KMS-11 (cell line): ENCODE measurements around the gene MGAT5B.

Experiments
- H2AFZ ChIP-seq: fragments of 200-600 bp; sonication (generic); 2 replicates; pipeline ENCODE4 v1.6.1; 2016; ENCODE audit warnings: antibody characterized with exemption, mixed run types, low read depth
- H3K27ac ChIP-seq: fragments of 200-600 bp; sonication (generic); 2 replicates; pipeline ENCODE4 v1.6.1; 2016; ENCODE audit warnings: mild to moderate bottlenecking, mixed run types
- H3K27me3 ChIP-seq: fragments of 200-600 bp; sonication (generic); 2 replicates; pipeline ENCODE4 v1.6.1; 2017; ENCODE audit warnings: mild to moderate bottlenecking, low read depth, mixed run types, moderate library complexity; ENCODE audit not compliant: insufficient read depth
- H3K36me3 ChIP-seq: fragments of 200-600 bp; sonication (generic); 2 replicates; pipeline ENCODE4 v1.6.1; 2017; ENCODE audit warnings: mild to moderate bottlenecking, mixed run types; ENCODE audit not compliant: insufficient read depth
- H3K4me1 ChIP-seq: fragments of 200-600 bp; sonication (generic); 2 replicates; pipeline ENCODE4 v1.6.1; 2016; ENCODE audit warnings: mild to moderate bottlenecking, low read depth, mixed run types; ENCODE audit not compliant: poor library complexity, severe bottlenecking
- H3K4me2 ChIP-seq: fragments of 200-600 bp; sonication (generic); 2 replicates; pipeline ENCODE4 v1.7.0; 2016; ENCODE audit warnings: mild to moderate bottlenecking, mixed run types
- H3K4me3 ChIP-seq: fragments of 200-600 bp; sonication (generic); IDR thresholded peaks from 2 replicates; pipeline ENCODE4 v1.6.1; 2017; ENCODE audit warnings: low read depth, low read length, mixed read lengths; ENCODE audit not compliant: insufficient read depth
- H3K79me2 ChIP-seq: fragments of 200-600 bp; sonication (generic); 2 replicates; pipeline ENCODE4 v1.6.1; 2016; ENCODE audit warnings: low read depth, mixed run types; ENCODE audit not compliant: insufficient read depth
- H3K9ac ChIP-seq: fragments of 200-600 bp; sonication (generic); 2 replicates; pipeline ENCODE4 v1.6.1; 2016; ENCODE audit warnings: mild to moderate bottlenecking, mixed run types
- H4K20me1 ChIP-seq: fragments of 200-600 bp; sonication (generic); 2 replicates; pipeline ENCODE4 v1.6.1; 2016; ENCODE audit warnings: mild to moderate bottlenecking, mixed run types; ENCODE audit not compliant: insufficient read depth
- TF ChIP-seq, protein P1 (sequence below): fragments of 200-600 bp; sonication (generic); conservative IDR thresholded peaks from 2 replicates; pipeline ENCODE4 v1.6.1; 2017; ENCODE audit warnings: low read depth, mild to moderate bottlenecking, antibody characterized with exemption, low read length, moderate library complexity, mixed read lengths

Gene MGAT5B

GRCh38 chr17:76871668-76872067, 3.5 kb downstream of the MGAT5B start:
- Histone ChIP-seq H3K4me1 (peaks cover 35% of the 10 kb centered on the region), H3K4me2 (0 out of 2 replicates have a peak overlapping the region, but pooled peaks have one; percentile 34), H4K20me1 (no peaks in the 10 kb centered on the region), H3K27ac (peak overlapping the region; percentile 49; the same call in 1 of the 2 replicates), H3K4me3 (no peak overlapping the region), H3K79me2 (no peaks in the 10 kb centered on the region), H3K27me3 (peaks cover 13% of the 10 kb centered on the region; the same call in 1 of the 2 replicates), H2AFZ (0 out of 2 replicates have a peak overlapping the region, but pooled peaks have one; percentile 30), H3K9ac (no peak overlapping the region), H3K36me3 (no peaks in the 10 kb centered on the region)
- TF ChIP-seq, protein P1, sequence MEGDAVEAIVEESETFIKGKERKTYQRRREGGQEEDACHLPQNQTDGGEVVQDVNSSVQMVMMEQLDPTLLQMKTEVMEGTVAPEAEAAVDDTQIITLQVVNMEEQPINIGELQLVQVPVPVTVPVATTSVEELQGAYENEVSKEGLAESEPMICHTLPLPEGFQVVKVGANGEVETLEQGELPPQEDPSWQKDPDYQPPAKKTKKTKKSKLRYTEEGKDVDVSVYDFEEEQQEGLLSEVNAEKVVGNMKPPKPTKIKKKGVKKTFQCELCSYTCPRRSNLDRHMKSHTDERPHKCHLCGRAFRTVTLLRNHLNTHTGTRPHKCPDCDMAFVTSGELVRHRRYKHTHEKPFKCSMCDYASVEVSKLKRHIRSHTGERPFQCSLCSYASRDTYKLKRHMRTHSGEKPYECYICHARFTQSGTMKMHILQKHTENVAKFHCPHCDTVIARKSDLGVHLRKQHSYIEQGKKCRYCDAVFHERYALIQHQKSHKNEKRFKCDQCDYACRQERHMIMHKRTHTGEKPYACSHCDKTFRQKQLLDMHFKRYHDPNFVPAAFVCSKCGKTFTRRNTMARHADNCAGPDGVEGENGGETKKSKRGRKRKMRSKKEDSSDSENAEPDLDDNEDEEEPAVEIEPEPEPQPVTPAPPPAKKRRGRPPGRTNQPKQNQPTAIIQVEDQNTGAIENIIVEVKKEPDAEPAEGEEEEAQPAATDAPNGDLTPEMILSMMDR: no peak

GRCh38 chr17:76872221-76872873, 4.1 kb downstream of the MGAT5B start:
- Histone ChIP-seq H3K4me3 (no peak overlapping the region), H3K36me3 (no peaks in the 10 kb centered on the region), H4K20me1 (no peaks in the 10 kb centered on the region), H3K4me1 (peaks cover 35% of the 10 kb centered on the region), H3K27me3 (peaks cover 15% of the 10 kb centered on the region), H3K4me2 (peak overlapping the region; percentile 33), H2AFZ (peak overlapping the region; percentile 10; the same call in 1 of the 2 replicates), H3K27ac (peak overlapping the region; percentile 49), H3K79me2 (no peaks in the 10 kb centered on the region), H3K9ac (no peak overlapping the region)
- TF ChIP-seq, protein P1: no peak

- Histone ChIP-seq H3K79me2 (no peaks in the 10 kb centered on the region), H2AFZ (no peak overlapping the region), H3K27me3 (peaks cover 20% of the 10 kb centered on the region), H4K20me1 (no peaks in the 10 kb centered on the region), H3K36me3 (no peaks in the 10 kb centered on the region), H3K4me2 (peak overlapping the region; percentile 33), H3K27ac (no peak overlapping the region), H3K4me1 (peaks cover 30% of the 10 kb centered on the region), H3K9ac (no peak overlapping the region), H3K4me3 (no peak overlapping the region)
- TF ChIP-seq, protein P1: no peak
Observed at GRCh38 chr17:76872874-76873221, 4.6 kb downstream of the MGAT5B start.

DNA sequence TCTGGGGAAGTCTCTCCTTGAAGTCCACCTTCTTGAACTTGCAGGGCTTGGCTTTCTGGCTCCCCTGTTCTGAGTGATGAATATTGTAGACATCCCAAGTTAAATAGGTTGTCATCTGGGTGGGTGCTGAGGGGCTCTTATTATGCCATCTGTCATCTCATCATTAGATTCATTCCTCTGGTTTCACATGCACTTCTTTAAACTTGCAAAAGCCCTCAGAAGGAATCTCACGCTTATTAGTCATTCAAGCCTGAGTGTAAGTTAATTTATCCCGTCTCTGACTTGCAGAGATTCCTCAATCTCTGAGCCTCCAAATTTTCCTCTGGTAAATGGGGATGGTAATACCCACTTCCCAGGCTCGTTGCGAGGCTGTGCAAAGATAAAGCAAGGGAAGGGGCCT, 5.7 kb downstream of the MGAT5B start:
- Histone ChIP-seq H3K27ac (no peak overlapping the region), H3K4me3 (no peak overlapping the region), H3K4me2 (no peak overlapping the region), H2AFZ (no peak overlapping the region), H3K36me3 (no peaks in the 10 kb centered on the region), H4K20me1 (no peaks in the 10 kb centered on the region), H3K27me3 (peaks cover 30% of the 10 kb centered on the region), H3K9ac (no peak overlapping the region), H3K4me1 (peaks cover 27% of the 10 kb centered on the region), H3K79me2 (no peaks in the 10 kb centered on the region)
- TF ChIP-seq, protein P1: no peak
